Measurements from ENCODE around the gene IWS1. TPM values are rescaled to one million over a fixed set of nuclear protein-coding genes. Genes with fewer than 3 reads are reported as not detected.

The IWS1 gene
- total RNA-seq, 1 experiment from 2014 or later, result 56.8 TPM

- ChIA-PET POLR2A (interaction anchor here (0.6 to 0.9 kb wide), 3 partner anchors 16 to 62 kb away, joined by 3 to 4 read pairs (median 3); no protein-coding TSS in a partner anchor), CTCF (interaction anchor here (0.6 to 1.6 kb wide), 3 partner anchors 15 to 109 kb away, joined by 3 to 6 read pairs (median 5); no protein-coding TSS in a partner anchor)
- Mint-ChIP-seq H3K4me1 (ENCODE audit: insufficient read depth, unreplicated experiment) (no peaks in the 10 kb centered on the region), H3K4me3 (ENCODE audit: unreplicated experiment) (no peak overlapping the region), H3K27me3 (ENCODE audit: insufficient read depth, unreplicated experiment) (no peaks in the 10 kb centered on the region), H3K36me3 (ENCODE audit: insufficient read depth, unreplicated experiment) (peaks cover 5% of the 10 kb centered on the region), H3K9me3 (ENCODE audit: unreplicated experiment) (no peaks in the 10 kb centered on the region), H3K27ac (ENCODE audit: low read depth, unreplicated experiment) (no peak overlapping the region)
- BruUV-seq (replicated peaks), result no TSS peak
- intact Hi-C loops (cut with micrococcal nuclease), result no loop called here
- no peak for TF ChIP-seq CTCF (IDR thresholded peaks at IDR 0.05; ENCODE audit: unreplicated experiment)
- DNase-seq (ENCODE audit: unreplicated experiment), result no peak
These were observed 62.9 kb downstream of the IWS1 start for GRCh38 chr2:127463155-127463991.

GRCh38 chr2:127462461-127462860, 63.8 kb downstream of the IWS1 start:
- DNase-seq (ENCODE audit: unreplicated experiment), result no peak
- Mint-ChIP-seq H3K4me3 (ENCODE audit: unreplicated experiment) (no peak overlapping the region), H3K4me1 (ENCODE audit: insufficient read depth, unreplicated experiment) (no peaks in the 10 kb centered on the region), H3K27me3 (ENCODE audit: insufficient read depth, unreplicated experiment) (no peaks in the 10 kb centered on the region), H3K27ac (ENCODE audit: low read depth, unreplicated experiment) (no peak overlapping the region), H3K9me3 (ENCODE audit: unreplicated experiment) (no peaks in the 10 kb centered on the region), H3K36me3 (ENCODE audit: insufficient read depth, unreplicated experiment) (peaks cover 6% of the 10 kb centered on the region)
- BruUV-seq (replicated peaks), result no TSS peak
- ChIA-PET CTCF (interaction anchor here (1.6 kb wide), 1 partner anchor 16 kb away, joined by 6 read pairs; no protein-coding TSS in a partner anchor), POLR2A (interaction anchor here (0.9 kb wide), 1 partner anchor 16 kb away, joined by 3 read pairs; no protein-coding TSS in a partner anchor)
- no peak for TF ChIP-seq CTCF (IDR thresholded peaks at IDR 0.05; ENCODE audit: unreplicated experiment)
- intact Hi-C loops (cut with micrococcal nuclease), result no loop called here

GRCh38 chr2:127456960-127457359, 69.3 kb downstream of the IWS1 start:
- DNase-seq (ENCODE audit: unreplicated experiment), result no peak
- no peak overlapping the region for H3K4me3 Mint-ChIP-seq (ENCODE audit: unreplicated experiment)
- POLR2A ChIA-PET, result no interaction called here

More at GRCh38 chr2:127456960-127457359, 69.3 kb downstream of the IWS1 start:
- no TSS peak for BruUV-seq (replicated peaks)
- H3K27me3 Mint-ChIP-seq (ENCODE audit: insufficient read depth, unreplicated experiment), result no peaks in the 10 kb centered on the region
- intact Hi-C loops (cut with micrococcal nuclease), result no loop called here
- no peaks in the 10 kb centered on the region for H3K4me1 Mint-ChIP-seq (ENCODE audit: insufficient read depth, unreplicated experiment)
- TF ChIP-seq CTCF (IDR thresholded peaks at IDR 0.05; ENCODE audit: unreplicated experiment), result no peak
- CTCF ChIA-PET, result interaction anchor here (0.6 to 0.9 kb wide), 2 partner anchors 12 to 21 kb away, joined by 3 to 4 read pairs; no protein-coding TSS in a partner anchor
- H3K27ac Mint-ChIP-seq (ENCODE audit: low read depth, unreplicated experiment), result no peak overlapping the region
- peaks cover 14% of the 10 kb centered on the region for H3K36me3 Mint-ChIP-seq (ENCODE audit: insufficient read depth, unreplicated experiment)
- no peaks in the 10 kb centered on the region for H3K9me3 Mint-ChIP-seq (ENCODE audit: unreplicated experiment)

Data from MCF 10A (cell line).